ENCODE data around the gene PARP3. TPM values are rescaled to one million over a fixed set of nuclear protein-coding genes. Genes with fewer than 3 reads are reported as not detected.

The PARP3 gene
- 1.1 TPM for polyA plus RNA-seq (2013, experiment 1 of 2)
- polyA plus RNA-seq (2013, experiment 2 of 2): 0.98 TPM

DNA sequence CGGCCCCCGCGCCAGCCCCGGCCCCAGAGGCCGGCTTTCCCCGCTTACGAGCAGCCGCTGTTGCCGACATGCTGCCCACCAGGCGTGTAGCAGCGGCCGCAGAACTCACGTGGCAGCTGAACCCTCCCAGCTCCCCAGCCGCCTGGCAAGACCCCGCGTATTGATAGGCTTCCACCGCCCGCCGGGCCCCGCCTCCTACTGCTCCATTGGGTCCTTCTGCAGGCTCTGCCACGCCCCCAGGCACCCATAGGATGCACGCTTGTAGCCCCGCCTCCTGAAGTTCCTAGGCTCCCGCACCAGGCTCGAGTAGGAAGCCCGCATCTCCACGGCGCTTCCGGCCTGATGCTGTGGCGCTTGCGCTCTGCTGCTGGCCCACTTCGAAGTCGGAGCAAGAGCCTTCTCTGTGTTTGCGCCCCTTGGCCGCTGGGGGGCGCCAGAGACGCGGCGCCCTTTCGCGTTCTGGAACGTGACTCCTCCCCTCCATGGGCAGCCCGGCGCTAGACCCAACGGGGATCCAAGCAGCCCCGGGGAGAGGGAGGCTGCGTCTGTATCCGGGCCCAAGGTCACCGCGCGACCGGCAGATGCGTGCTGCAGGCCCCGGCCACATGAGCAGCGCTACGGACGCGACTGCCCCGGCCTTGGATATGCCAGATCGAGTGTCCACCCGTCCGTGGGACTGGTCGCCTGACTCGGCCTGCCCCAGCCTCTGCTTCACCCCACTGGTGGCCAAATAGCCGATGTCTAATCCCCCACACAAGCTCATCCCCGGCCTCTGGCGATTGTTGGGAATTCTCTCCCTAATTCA is at the start of gene PARP3, which contains the start of gene RRP9:
TSS of gene PARP3 (plus strand) at position 566 of the 805 bp plus-strand sequence. CDS start 993 bp downstream, outside the sequence.
TSS of gene RRP9 (minus strand) at position 107 of the 805 bp plus-strand sequence. CDS start at position 70, 37 bp downstream.
- Histone ChIP-seq H3K36me3 (ENCODE audit: control insufficient read depth, insufficient read depth, low read length) (peaks cover 4% of the 10 kb centered on the region), H3K4me2 (ENCODE audit: low read length) (peak within 1 kb of the TSS; percentile 65), H3K18ac (ENCODE audit: low read length) (peak within 1 kb of the TSS; percentile 34), H3K79me1 (ENCODE audit: low read length) (peaks cover 20% of the 10 kb centered on the region), H3K4ac (ENCODE audit: low read depth, low read length) (peak within 1 kb of the TSS; percentile 39), H3K4me1 (ENCODE audit: control insufficient read depth, low read depth, low read length) (peaks cover 4% of the 10 kb centered on the region), H3K27me3 (ENCODE audit: insufficient read depth, low read length, poor library complexity) (no peaks in the 10 kb centered on the region), H2AK5ac (ENCODE audit: low read length) (peak within 1 kb of the TSS; percentile 88), H3K23ac (ENCODE audit: low read length) (peak within 1 kb of the TSS; percentile 67), H3K56ac (ENCODE audit: low read length) (peak within 1 kb of the TSS; percentile 94), H2BK5ac (ENCODE audit: low read length) (peak within 1 kb of the TSS; percentile 54), H3K9ac (ENCODE audit: low read length) (peak within 1 kb of the TSS; percentile 78), H3K4me3 (ENCODE audit: low read length) (peak within 1 kb of the TSS; percentile 82), H4K8ac (ENCODE audit: low read depth, low read length) (peak within 1 kb of the TSS; percentile 65), H3K79me2 (ENCODE audit: control insufficient read depth, insufficient read depth, low read length) (peaks cover 27% of the 10 kb centered on the region), H2BK15ac (replicated peaks; ENCODE audit: low read depth) (no peak within 1 kb of the TSS), H2BK120ac (ENCODE audit: low read depth, low read length) (no peak within 1 kb of the TSS), H4K5ac (ENCODE audit: low read length) (no peak within 1 kb of the TSS), H3K27ac (ENCODE audit: low read depth, low read length) (no peak within 1 kb of the TSS)
- no CpG with 5 or more reads among the region's 67 CpGs for WGBS (ENCODE audit: extremely low coverage, insufficient coverage, low lambda C conversion rate)
- DNase-seq: peak; percentile 100

DNA sequence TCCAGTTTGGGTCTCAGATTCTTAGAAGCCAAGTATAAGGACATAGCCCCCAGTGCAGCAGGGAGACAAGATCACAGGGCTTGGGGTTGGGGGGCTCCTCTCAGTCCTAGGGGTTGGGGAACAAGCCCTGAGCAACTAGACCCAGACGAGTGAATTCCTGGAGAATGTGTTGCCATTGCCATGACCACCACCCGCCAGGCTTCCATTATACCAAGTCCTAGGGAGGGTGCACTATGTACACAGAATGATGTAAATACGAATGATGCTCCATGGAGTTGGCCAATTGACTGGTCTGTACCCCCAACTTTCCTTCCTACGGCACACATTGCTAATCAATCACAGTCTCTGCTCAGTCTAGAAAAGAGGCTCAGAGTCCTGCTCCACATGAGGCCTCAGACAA is 47.8 kb upstream of the PARP3 start:
- Histone ChIP-seq H2BK120ac (ENCODE audit: low read depth, low read length) (no peak overlapping the region), H3K4me3 (ENCODE audit: low read length) (no peak overlapping the region), H3K4me1 (ENCODE audit: control insufficient read depth, low read depth, low read length) (peaks cover 4% of the 10 kb centered on the region), H3K79me1 (ENCODE audit: low read length) (no peaks in the 10 kb centered on the region), H3K36me3 (ENCODE audit: control insufficient read depth, insufficient read depth, low read length) (no peaks in the 10 kb centered on the region), H2BK15ac (replicated peaks; ENCODE audit: low read depth) (no peak overlapping the region), H3K27me3 (ENCODE audit: insufficient read depth, low read length, poor library complexity) (no peaks in the 10 kb centered on the region), H3K27ac (ENCODE audit: low read depth, low read length) (no peak overlapping the region), H3K4me2 (ENCODE audit: low read length) (no peak overlapping the region), H3K79me2 (ENCODE audit: control insufficient read depth, insufficient read depth, low read length) (no peaks in the 10 kb centered on the region), H3K56ac (ENCODE audit: low read length) (no peak overlapping the region), H3K9ac (ENCODE audit: low read length) (no peak overlapping the region), H2BK5ac (ENCODE audit: low read length) (no peak overlapping the region), H3K18ac (ENCODE audit: low read length) (no peak overlapping the region), H4K8ac (ENCODE audit: low read depth, low read length) (no peak overlapping the region), H2AK5ac (ENCODE audit: low read length) (no peak overlapping the region), H4K5ac (ENCODE audit: low read length) (no peak overlapping the region), H3K23ac (ENCODE audit: low read length) (no peak overlapping the region), H3K4ac (ENCODE audit: low read depth, low read length) (no peak overlapping the region)
- DNase-seq: no peak
- WGBS (ENCODE audit: extremely low coverage, insufficient coverage, low lambda C conversion rate): no CpG with 5 or more reads among the region's 4 CpGs

DNA sequence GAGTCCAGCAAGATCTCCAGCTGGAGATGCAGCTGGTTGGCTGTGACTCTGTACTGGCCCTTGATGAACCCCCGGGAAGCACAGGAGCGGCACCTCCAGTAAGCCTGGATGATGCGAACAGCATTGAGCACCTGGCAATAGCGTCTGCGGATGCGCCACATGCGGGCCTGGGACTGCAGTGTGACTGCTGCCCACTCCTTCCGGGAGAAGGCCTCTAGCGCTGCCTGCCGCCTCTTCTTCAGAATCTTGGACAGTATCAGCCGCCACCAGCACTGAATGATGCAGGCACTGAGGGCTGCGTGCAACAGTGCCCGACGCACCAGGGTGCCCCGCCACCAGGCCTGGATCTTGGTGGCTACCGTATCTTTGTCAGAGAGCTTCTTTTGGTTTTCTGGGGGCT is 47.2 kb upstream of the PARP3 start:
- H3K79me1 ChIP-seq (ENCODE audit: low read length): no peaks in the 10 kb centered on the region
- H3K56ac ChIP-seq (ENCODE audit: low read length): no peak overlapping the region
- H4K5ac ChIP-seq (ENCODE audit: low read length): no peak overlapping the region
- H3K79me2 ChIP-seq (ENCODE audit: control insufficient read depth, insufficient read depth, low read length): no peaks in the 10 kb centered on the region
- no peak overlapping the region for H3K4me3 ChIP-seq (ENCODE audit: low read length)
- WGBS (ENCODE audit: extremely low coverage, insufficient coverage, low lambda C conversion rate): no CpG with 5 or more reads among the region's 16 CpGs
- no peak overlapping the region for H2BK5ac ChIP-seq (ENCODE audit: low read length)
- no peak for DNase-seq
- H4K8ac ChIP-seq (ENCODE audit: low read depth, low read length): no peak overlapping the region
- H3K36me3 ChIP-seq (ENCODE audit: control insufficient read depth, insufficient read depth, low read length): no peaks in the 10 kb centered on the region
- H3K9ac ChIP-seq (ENCODE audit: low read length): no peak overlapping the region
- H3K18ac ChIP-seq (ENCODE audit: low read length): no peak overlapping the region
- no peak overlapping the region for H3K4me2 ChIP-seq (ENCODE audit: low read length)
- H3K27ac ChIP-seq (ENCODE audit: low read depth, low read length): no peak overlapping the region
- H2BK120ac ChIP-seq (ENCODE audit: low read depth, low read length): no peak overlapping the region
- H3K23ac ChIP-seq (ENCODE audit: low read length): no peak overlapping the region
- H2BK15ac ChIP-seq (replicated peaks; ENCODE audit: low read depth): no peak overlapping the region
- peak overlapping the region; percentile 11 for H2AK5ac ChIP-seq (ENCODE audit: low read length)
- H3K4me1 ChIP-seq (ENCODE audit: control insufficient read depth, low read depth, low read length): peaks cover 4% of the 10 kb centered on the region
- H3K4ac ChIP-seq (ENCODE audit: low read depth, low read length): no peak overlapping the region
- H3K27me3 ChIP-seq (ENCODE audit: insufficient read depth, low read length, poor library complexity): no peaks in the 10 kb centered on the region

DNA sequence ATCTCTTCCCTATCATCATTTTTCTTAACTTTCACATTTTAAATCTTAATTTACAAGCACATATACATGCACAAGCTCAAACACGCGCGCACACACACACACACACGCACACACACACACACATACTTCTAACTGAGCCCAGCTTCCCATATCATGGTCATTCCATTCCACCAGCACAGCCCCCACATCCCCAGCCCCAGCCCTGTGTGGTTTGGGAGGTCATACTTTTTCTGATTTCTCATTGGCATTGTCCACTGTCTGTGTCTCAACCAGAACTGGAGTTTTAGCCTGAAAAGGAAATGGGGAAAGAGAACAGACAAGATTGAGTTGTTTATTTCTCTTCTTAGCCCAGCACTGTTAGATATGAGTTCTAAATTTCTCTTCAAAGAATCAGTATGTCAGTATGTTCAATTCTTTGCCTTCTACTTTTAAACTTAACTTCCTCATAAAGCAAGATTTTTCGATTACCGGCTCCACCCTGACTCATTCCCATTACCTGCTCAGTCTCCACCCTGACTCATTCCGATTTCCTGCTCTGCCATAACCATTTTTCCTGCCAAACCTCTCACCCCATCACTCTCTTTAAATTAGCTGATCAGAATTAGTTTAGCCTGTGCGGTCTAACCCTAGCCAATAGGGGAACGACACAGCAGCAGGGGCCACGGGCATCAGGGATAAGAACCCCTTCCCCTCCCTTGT is 45.4 kb upstream of the PARP3 start:
- Histone ChIP-seq H2BK120ac (ENCODE audit: low read depth, low read length) (no peak overlapping the region), H3K36me3 (ENCODE audit: control insufficient read depth, insufficient read depth, low read length) (no peaks in the 10 kb centered on the region), H3K79me1 (ENCODE audit: low read length) (no peaks in the 10 kb centered on the region), H4K8ac (ENCODE audit: low read depth, low read length) (no peak overlapping the region), H3K9ac (ENCODE audit: low read length) (no peak overlapping the region), H4K5ac (ENCODE audit: low read length) (no peak overlapping the region), H3K4me2 (ENCODE audit: low read length) (no peak overlapping the region), H3K27me3 (ENCODE audit: insufficient read depth, low read length, poor library complexity) (no peaks in the 10 kb centered on the region), H3K4me1 (ENCODE audit: control insufficient read depth, low read depth, low read length) (peaks cover 4% of the 10 kb centered on the region), H3K79me2 (ENCODE audit: control insufficient read depth, insufficient read depth, low read length) (no peaks in the 10 kb centered on the region), H2AK5ac (ENCODE audit: low read length) (no peak overlapping the region), H3K4me3 (ENCODE audit: low read length) (no peak overlapping the region), H2BK5ac (ENCODE audit: low read length) (no peak overlapping the region), H3K56ac (ENCODE audit: low read length) (no peak overlapping the region), H3K27ac (ENCODE audit: low read depth, low read length) (no peak overlapping the region), H3K4ac (ENCODE audit: low read depth, low read length) (no peak overlapping the region), H3K23ac (ENCODE audit: low read length) (no peak overlapping the region), H3K18ac (ENCODE audit: low read length) (no peak overlapping the region), H2BK15ac (replicated peaks; ENCODE audit: low read depth) (no peak overlapping the region)
- DNase-seq: no peak
- 100% methylated on average over 4 of the region's 10 CpGs for WGBS (ENCODE audit: extremely low coverage, insufficient coverage, low lambda C conversion rate)

DNA sequence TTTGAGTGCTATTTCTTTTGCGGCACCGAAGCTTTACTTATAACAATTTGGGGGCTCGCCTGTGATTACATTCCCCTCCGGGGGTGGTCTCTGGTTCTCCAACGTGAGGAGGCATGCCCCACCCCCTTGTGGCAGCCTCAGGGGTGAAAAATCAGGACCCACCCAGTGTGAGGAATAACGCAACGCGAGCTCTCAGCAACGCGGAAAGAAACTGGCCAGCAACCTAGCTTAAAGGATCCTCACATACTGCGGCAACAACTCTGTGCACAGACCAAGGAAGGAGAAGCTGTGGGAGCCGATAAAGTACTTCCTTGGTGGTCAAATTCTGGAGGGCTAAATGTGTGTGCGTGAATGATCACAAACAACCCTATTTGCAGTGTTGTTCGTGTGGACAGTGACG is 44.8 kb upstream of the PARP3 start:
- peak overlapping the region; percentile 69 for H3K56ac ChIP-seq (ENCODE audit: low read length)
- H2BK15ac ChIP-seq (replicated peaks; ENCODE audit: low read depth): no peak overlapping the region
- H3K9ac ChIP-seq (ENCODE audit: low read length): peak overlapping the region; percentile 29
- H3K4me3 ChIP-seq (ENCODE audit: low read length): no peak overlapping the region
- no peaks in the 10 kb centered on the region for H3K36me3 ChIP-seq (ENCODE audit: control insufficient read depth, insufficient read depth, low read length)
- H3K18ac ChIP-seq (ENCODE audit: low read length): no peak overlapping the region
- no peaks in the 10 kb centered on the region for H3K27me3 ChIP-seq (ENCODE audit: insufficient read depth, low read length, poor library complexity)
- H4K5ac ChIP-seq (ENCODE audit: low read length): no peak overlapping the region
- no CpG with 5 or more reads among the region's 15 CpGs for WGBS (ENCODE audit: extremely low coverage, insufficient coverage, low lambda C conversion rate)
- peak; percentile 10 for DNase-seq
- no peak overlapping the region for H4K8ac ChIP-seq (ENCODE audit: low read depth, low read length)
- H2AK5ac ChIP-seq (ENCODE audit: low read length): peak overlapping the region; percentile 85
- peaks cover 4% of the 10 kb centered on the region for H3K4me1 ChIP-seq (ENCODE audit: control insufficient read depth, low read depth, low read length)
- H2BK5ac ChIP-seq (ENCODE audit: low read length): peak overlapping the region; percentile 89
- no peak overlapping the region for H2BK120ac ChIP-seq (ENCODE audit: low read depth, low read length)
- H3K79me2 ChIP-seq (ENCODE audit: control insufficient read depth, insufficient read depth, low read length): no peaks in the 10 kb centered on the region
- peak overlapping the region; percentile 56 for H3K4ac ChIP-seq (ENCODE audit: low read depth, low read length)
- no peak overlapping the region for H3K4me2 ChIP-seq (ENCODE audit: low read length)
- no peaks in the 10 kb centered on the region for H3K79me1 ChIP-seq (ENCODE audit: low read length)
- peak overlapping the region; percentile 80 for H3K23ac ChIP-seq (ENCODE audit: low read length)
- peak overlapping the region; percentile 89 for H3K27ac ChIP-seq (ENCODE audit: low read depth, low read length)
